Measurements from ENCODE around the gene ZNF467. TPM values are rescaled to one million over a fixed set of nuclear protein-coding genes. Genes with fewer than 3 reads are reported as not detected.

The ZNF467 gene
- total and polyA plus RNA-seq, 2 experiments from 2014 or later = 0.10 to 0.40 TPM

- DNase-seq (ENCODE audit: low spot score) (no peak), ATAC-seq (no peak)
- Histone ChIP-seq H3K4me1 (ENCODE audit: insufficient read depth) (no peaks in the 10 kb centered on the region), H3K4me3 (no peak overlapping the region), H3K27ac (ENCODE audit: low read depth) (no peak overlapping the region), H3K79me2 (replicated peaks; ENCODE audit: insufficient read depth) (no peaks in the 10 kb centered on the region), H3K36me3 (ENCODE audit: insufficient read depth) (no peaks in the 10 kb centered on the region; the same call in 1 of the 2 replicates), H3K4me2 (no peak overlapping the region), H3K27me3 (ENCODE audit: insufficient read depth) (no peaks in the 10 kb centered on the region), H2AFZ (no peak overlapping the region), H3F3A (replicated peaks; ENCODE audit: low read depth) (no peaks in the 10 kb centered on the region), H4K20me1 (replicated peaks; ENCODE audit: insufficient read depth) (no peaks in the 10 kb centered on the region), H3K9me2 (ENCODE audit: insufficient read depth) (no peaks in the 10 kb centered on the region)
- no peak overlapping the region for H3K4me3 Mint-ChIP-seq
- no peaks in the 10 kb centered on the region; the same call in 2 of the 3 replicates for H3K9me3 Mint-ChIP-seq
- peak overlapping the region; percentile 46; the same call in 1 of the 2 replicates for H3K27ac Mint-ChIP-seq
- no peak for TF ChIP-seq EZH2phosphoT487 (IDR thresholded peaks at IDR 0.05; ENCODE audit: unreplicated experiment)
- no peak for TF ChIP-seq EZH2 (IDR thresholded peaks at IDR 0.05; ENCODE audit: low read depth, unreplicated experiment)
- TF ChIP-seq POLR2AphosphoS5 (IDR thresholded peaks at IDR 0.05; ENCODE audit: low read depth) = no peak
- no peak for TF ChIP-seq CREB1 (CRISPR knock-in tag; IDR thresholded peaks at IDR 0.05; ENCODE audit: low read depth)
- no peak for TF ChIP-seq CTCF (conservative IDR thresholded peaks at IDR 0.05; ENCODE audit: low read depth in 2 of 2)
- TF ChIP-seq ZNF331 (CRISPR knock-in tag; IDR thresholded peaks at IDR 0.05; ENCODE audit: low read depth) = no peak
- peaks cover 18% of the 10 kb centered on the region for H3K27me3 Mint-ChIP-seq (ENCODE audit: insufficient read depth, low read depth, poor library complexity)
- H3K4me1 Mint-ChIP-seq = no peaks in the 10 kb centered on the region
- H3K36me3 Mint-ChIP-seq (ENCODE audit: low read depth) = peaks cover 21% of the 10 kb centered on the region
Observed at GRCh38 chr7:149727053-149727898, 46.1 kb downstream of the ZNF467 start.

GRCh38 chr7:149725916-149726315 is 47.5 kb downstream of the ZNF467 start:
- DNase-seq (ENCODE audit: low spot score) (no peak), ATAC-seq (no peak)
- no peak overlapping the region for H3K4me3 ChIP-seq
- Mint-ChIP-seq H3K4me3 (no peak overlapping the region), H3K27ac (no peak overlapping the region), H3K36me3 (ENCODE audit: low read depth) (peaks cover 22% of the 10 kb centered on the region), H3K9me3 (no peaks in the 10 kb centered on the region; the same call in 2 of the 3 replicates), H3K27me3 (ENCODE audit: insufficient read depth, low read depth, poor library complexity) (peaks cover 15% of the 10 kb centered on the region), H3K4me1 (no peaks in the 10 kb centered on the region)
- H3K27ac ChIP-seq (ENCODE audit: low read depth) = no peak overlapping the region
- H3K4me1 ChIP-seq (ENCODE audit: insufficient read depth) = no peaks in the 10 kb centered on the region
- H3F3A ChIP-seq (replicated peaks; ENCODE audit: low read depth) = no peaks in the 10 kb centered on the region
- H3K79me2 ChIP-seq (replicated peaks; ENCODE audit: insufficient read depth) = no peaks in the 10 kb centered on the region
- no peaks in the 10 kb centered on the region for H3K36me3 ChIP-seq (ENCODE audit: insufficient read depth)
- H3K9me2 ChIP-seq (ENCODE audit: insufficient read depth) = no peaks in the 10 kb centered on the region
- H4K20me1 ChIP-seq (replicated peaks; ENCODE audit: insufficient read depth) = no peaks in the 10 kb centered on the region
- no peak overlapping the region for H3K4me2 ChIP-seq
- H2AFZ ChIP-seq = no peak overlapping the region
- no peaks in the 10 kb centered on the region for H3K27me3 ChIP-seq (ENCODE audit: insufficient read depth)
- TF ChIP-seq JUNB (IDR thresholded peaks at IDR 0.05; ENCODE audit: unreplicated experiment) (no peak), CREB1 (CRISPR knock-in tag; IDR thresholded peaks at IDR 0.05; ENCODE audit: low read depth) (no peak), CTCF (conservative IDR thresholded peaks at IDR 0.05; ENCODE audit: low read depth in 2 of 2) (no peak), STAT1 (IDR thresholded peaks at IDR 0.05; ENCODE audit: unreplicated experiment) (no peak), EZH2phosphoT487 (IDR thresholded peaks at IDR 0.05; ENCODE audit: unreplicated experiment) (no peak), ZNF114 (CRISPR knock-in tag; IDR thresholded peaks at IDR 0.05) (no peak), REST (IDR thresholded peaks at IDR 0.05; ENCODE audit: unreplicated experiment) (no peak), ZNF331 (CRISPR knock-in tag; IDR thresholded peaks at IDR 0.05; ENCODE audit: low read depth) (no peak)
